Smooth muscle cell (in vitro differentiated cells): ENCODE measurements around the gene SDC1. TPM values are rescaled to one million over a fixed set of nuclear protein-coding genes. Genes with fewer than 3 reads are reported as not detected.

Experiments used
- DNase-seq: peaks from one replicate; lab custom pipeline; 2025; ENCODE audit not compliant: unreplicated experiment; lab: John Stamatoyannopoulos, UW
- H2AFZ ChIP-seq: fragments of 200-600 bp; sonication (generic); 2 replicates; pipeline ENCODE4 v1.6.0; 2016; ENCODE audit warnings: antibody characterized with exemption, low read depth, mild to moderate bottlenecking
- H3F3A ChIP-seq: fragments of 200-600 bp; sonication (generic); 2 replicates; pipeline ENCODE4 v1.6.0; 2017; ENCODE audit warnings: antibody characterized with exemption, low read depth
- H3K27ac ChIP-seq: fragments of 200-600 bp; sonication (generic); 2 replicates; pipeline ENCODE4 v1.5.1; 2016; ENCODE audit warnings: low read depth, mild to moderate bottlenecking
- H3K27me3 ChIP-seq: fragments of 200-600 bp; sonication (generic); 2 replicates; pipeline ENCODE4 v1.6.1; 2016; ENCODE audit warnings: low read depth, mild to moderate bottlenecking
- H3K36me3 ChIP-seq: fragments of 200-600 bp; sonication (generic); 2 replicates; pipeline ENCODE4 v1.5.1; 2016; ENCODE audit warnings: low read depth
- H3K4me1 ChIP-seq: fragments of 200-600 bp; sonication (generic); 2 replicates; pipeline ENCODE4 v1.5.1; 2016; ENCODE audit warnings: low read depth
- H3K4me2 ChIP-seq: fragments of 200-600 bp; sonication (generic); 2 replicates; pipeline ENCODE4 v1.6.0; 2016; ENCODE audit warnings: mild to moderate bottlenecking
- H3K4me3 ChIP-seq: fragments of 200-600 bp; sonication (generic); 2 replicates; pipeline ENCODE4 v1.5.1; 2016; ENCODE audit warnings: mild to moderate bottlenecking
- H3K79me2 ChIP-seq: fragments of 200-600 bp; sonication (generic); 2 replicates; pipeline ENCODE4 v1.6.0; 2016; ENCODE audit warnings: low read depth, mild to moderate bottlenecking
- H3K9ac ChIP-seq: fragments of 200-600 bp; sonication (generic); 2 replicates; pipeline ENCODE4 v1.6.0; 2016; ENCODE audit warnings: low read depth
- H3K9me3 ChIP-seq: fragments of 200-600 bp; sonication (generic); replicated peaks from 2 replicates; pipeline ENCODE4 v1.5.1; 2016; ENCODE audit warnings: low read depth
- H4K20me1 ChIP-seq: fragments of 200-600 bp; sonication (generic); 2 replicates; pipeline ENCODE4 v1.6.0; 2016; ENCODE audit warnings: low read depth
- CTCF ChIP-seq: fragments of 200-600 bp; sonication (generic); IDR thresholded peaks from 2 replicates; pipeline ENCODE4 v1.5.1; 2017; ENCODE audit warnings: borderline replicate concordance, mild to moderate bottlenecking, antibody characterized with exemption; ENCODE audit not compliant: insufficient read depth, poor library complexity, severe bottlenecking
- WGBS: methylation state at CpG from one replicate; pipeline ENCODE4 v1.1.7; 2016; ENCODE audit warnings: low lambda C conversion rate; 5-methylcytosine and 5-hydroxymethylcytosine counted together
- polyA plus RNA-seq: library from polyadenylated mRNA; unstranded; fragments of >200 nt; fragmentation: Nextera tagmentation; extraction: Ambion mirVana; gene quantifications from 2 replicates; pipeline ENCODE4 v1.2.1, GENCODE V29; 2016
- total RNA-seq: library from RNA; depleted of rRNA; stranded (reverse); fragments of >200 nt; gene quantifications from 2 replicates; pipeline ENCODE4 v1.2.3, GENCODE V29; 2014

SDC1 gene
- total and polyA plus RNA-seq, 2 experiments from 2014 or later = 61.0 to 88.1 TPM

GRCh38 chr2:20179755-20180594, 45.0 kb downstream of the SDC1 start:
- H3K79me2 ChIP-seq = no peaks in the 10 kb centered on the region
- no peak overlapping the region for H3K4me2 ChIP-seq
- H4K20me1 ChIP-seq = no peaks in the 10 kb centered on the region
- no peaks in the 10 kb centered on the region for H3K36me3 ChIP-seq
- no peaks in the 10 kb centered on the region for H3K4me1 ChIP-seq
- DNase-seq = no peak
- no peaks in the 10 kb centered on the region for H3F3A ChIP-seq
- no peaks in the 10 kb centered on the region for H3K27me3 ChIP-seq
- WGBS = 89% methylated on average over 23 of the region's 25 CpGs
- H3K9me3 ChIP-seq = no peaks in the 10 kb centered on the region
- H3K4me3 ChIP-seq = no peak overlapping the region
- H3K27ac ChIP-seq = no peak overlapping the region
- no peak for TF ChIP-seq CTCF
- H2AFZ ChIP-seq = no peak overlapping the region
- H3K9ac ChIP-seq = no peak overlapping the region

GRCh38 chr2:20179466-20179754, 45.5 kb downstream of the SDC1 start:
- Histone ChIP-seq H3F3A (no peaks in the 10 kb centered on the region), H3K79me2 (no peaks in the 10 kb centered on the region), H3K9ac (no peak overlapping the region), H3K4me2 (no peak overlapping the region), H3K4me3 (no peak overlapping the region), H3K36me3 (no peaks in the 10 kb centered on the region), H3K27me3 (no peaks in the 10 kb centered on the region), H3K27ac (no peak overlapping the region), H4K20me1 (no peaks in the 10 kb centered on the region), H3K9me3 (no peaks in the 10 kb centered on the region), H3K4me1 (no peaks in the 10 kb centered on the region), H2AFZ (no peak overlapping the region)
- TF ChIP-seq CTCF = no peak
- DNase-seq = no peak
- WGBS = 96% methylated on average over 3 of the region's 3 CpGs

GRCh38 chr2:20178666-20179465, 46.1 kb downstream of the SDC1 start:
- Histone ChIP-seq H3K4me1 (no peaks in the 10 kb centered on the region), H3K4me3 (no peak overlapping the region), H3F3A (no peaks in the 10 kb centered on the region), H3K9me3 (no peaks in the 10 kb centered on the region), H2AFZ (no peak overlapping the region), H3K79me2 (no peaks in the 10 kb centered on the region), H3K27ac (no peak overlapping the region), H3K4me2 (no peak overlapping the region), H3K27me3 (no peaks in the 10 kb centered on the region), H3K36me3 (no peaks in the 10 kb centered on the region), H4K20me1 (no peaks in the 10 kb centered on the region), H3K9ac (no peak overlapping the region)
- no peak for DNase-seq
- 93% methylated on average over 10 of the region's 10 CpGs for WGBS
- TF ChIP-seq CTCF = no peak
